ENCODE measurements around the gene HDAC3.

HDAC3 gene

GRCh38 chr5:141672841-141673813 lies 36.5 kb upstream of the HDAC3 start:
- no peak for FAIRE-seq
- TF ChIP-seq POLR2A (IDR thresholded peaks at IDR 0.05; ENCODE audit: low read depth, low read length) (no peak), TAF1 (IDR thresholded peaks at IDR 0.05; ENCODE audit: borderline replicate concordance, low read depth, low read length) (no peak), POLR2AphosphoS5 (IDR thresholded peaks at IDR 0.05; ENCODE audit: low read depth, low read length) (no peak)
- DNase-seq (ENCODE audit: insufficient read length) = no peak

GRCh38 chr5:141672071-141672840 lies 35.6 kb upstream of the HDAC3 start:
- FAIRE-seq (no peak), DNase-seq (ENCODE audit: insufficient read length) (no peak)
- no peak for TF ChIP-seq POLR2A (IDR thresholded peaks at IDR 0.05; ENCODE audit: low read depth, low read length)
- TF ChIP-seq TAF1 (IDR thresholded peaks at IDR 0.05; ENCODE audit: borderline replicate concordance, low read depth, low read length) = no peak
- TF ChIP-seq POLR2AphosphoS5 (IDR thresholded peaks at IDR 0.05; ENCODE audit: low read depth, low read length) = no peak

GRCh38 chr5:141669520-141669919 lies 32.9 kb upstream of the HDAC3 start:
- DNase-seq (ENCODE audit: insufficient read length) (no peak), FAIRE-seq (no peak)
- TF ChIP-seq POLR2AphosphoS5 (IDR thresholded peaks at IDR 0.05; ENCODE audit: low read depth, low read length) = no peak
- no peak for TF ChIP-seq POLR2A (IDR thresholded peaks at IDR 0.05; ENCODE audit: low read depth, low read length)

- TF ChIP-seq TAF1 (IDR thresholded peaks at IDR 0.05; ENCODE audit: borderline replicate concordance, low read depth, low read length) = no peak
- TF ChIP-seq POLR2AphosphoS5 (IDR thresholded peaks at IDR 0.05; ENCODE audit: low read depth, low read length) = no peak
- no peak for TF ChIP-seq POLR2A (IDR thresholded peaks at IDR 0.05; ENCODE audit: low read depth, low read length)
- DNase-seq (ENCODE audit: insufficient read length) (no peak), FAIRE-seq (no peak)
These were observed 32.1 kb upstream of the HDAC3 start for GRCh38 chr5:141668601-141669265.

GRCh38 chr5:141665995-141666940 lies 29.6 kb upstream of the HDAC3 start:
- DNase-seq (ENCODE audit: insufficient read length) (no peak), FAIRE-seq (no peak)
- TF ChIP-seq POLR2AphosphoS5 (IDR thresholded peaks at IDR 0.05; ENCODE audit: low read depth, low read length) (no peak), POLR2A (IDR thresholded peaks at IDR 0.05; ENCODE audit: low read depth, low read length) (no peak), TAF1 (IDR thresholded peaks at IDR 0.05; ENCODE audit: borderline replicate concordance, low read depth, low read length) (no peak)

GRCh38 chr5:141664733-141665461 lies 28.2 kb upstream of the HDAC3 start:
- TF ChIP-seq TAF1 (IDR thresholded peaks at IDR 0.05; ENCODE audit: borderline replicate concordance, low read depth, low read length) = no peak
- no peak for TF ChIP-seq POLR2A (IDR thresholded peaks at IDR 0.05; ENCODE audit: low read depth, low read length)
- FAIRE-seq (peak; percentile 71), DNase-seq (ENCODE audit: insufficient read length) (peak; percentile 77)

GRCh38 chr5:141663506-141663905 lies 26.9 kb upstream of the HDAC3 start:
- FAIRE-seq = no peak
- TF ChIP-seq POLR2AphosphoS5 (IDR thresholded peaks at IDR 0.05; ENCODE audit: low read depth, low read length) (no peak), POLR2A (IDR thresholded peaks at IDR 0.05; ENCODE audit: low read depth, low read length) (no peak), TAF1 (IDR thresholded peaks at IDR 0.05; ENCODE audit: borderline replicate concordance, low read depth, low read length) (no peak)
- DNase-seq (ENCODE audit: insufficient read length) = no peak

- DNase-seq (ENCODE audit: insufficient read length) (no peak), FAIRE-seq (no peak)
- TF ChIP-seq POLR2AphosphoS5 (IDR thresholded peaks at IDR 0.05; ENCODE audit: low read depth, low read length) (no peak), POLR2A (IDR thresholded peaks at IDR 0.05; ENCODE audit: low read depth, low read length) (no peak), TAF1 (IDR thresholded peaks at IDR 0.05; ENCODE audit: borderline replicate concordance, low read depth, low read length) (no peak)
These were observed 25.4 kb upstream of the HDAC3 start for GRCh38 chr5:141662028-141662427.

GRCh38 chr5:141657937-141658545 lies 21.4 kb upstream of the HDAC3 start:
- no peak for TF ChIP-seq TAF1 (IDR thresholded peaks at IDR 0.05; ENCODE audit: borderline replicate concordance, low read depth, low read length)
- no peak for TF ChIP-seq POLR2A (IDR thresholded peaks at IDR 0.05; ENCODE audit: low read depth, low read length)
- TF ChIP-seq POLR2AphosphoS5 (IDR thresholded peaks at IDR 0.05; ENCODE audit: low read depth, low read length) = no peak
- peak; percentile 58 for FAIRE-seq
- DNase-seq (ENCODE audit: insufficient read length) = no peak

All from GM12892 (cell line).